Keratinocyte (primary cell): ENCODE data around the gene DGKI.

Source experiments
- EZH2 ChIP-seq: IDR thresholded peaks from one replicate; pipeline ENCODE4 v1.6.1; 2012; ENCODE audit warnings: inconsistent platforms, mild to moderate bottlenecking, low read length, moderate library complexity
- TF ChIP-seq, protein P1 (sequence below), 3 experiments: IDR thresholded peaks in 1 of 3; conservative IDR thresholded peaks in 1 of 3; optimal IDR thresholded peaks in 1 of 3; 2 replicates in 2 of 3; 3 replicates in 1 of 3; pipeline versions ENCODE3 to v1.5.1; 2011; ENCODE audit warnings: low read length in 3 of 3, mild to moderate bottlenecking in 3 of 3, moderate library complexity in 2 of 3, control low read depth in 1 of 3, inconsistent platforms in 1 of 3; ENCODE audit not compliant: insufficient read depth in 2 of 3; ENCODE audit errors: extremely low read depth in 1 of 3

DNA sequence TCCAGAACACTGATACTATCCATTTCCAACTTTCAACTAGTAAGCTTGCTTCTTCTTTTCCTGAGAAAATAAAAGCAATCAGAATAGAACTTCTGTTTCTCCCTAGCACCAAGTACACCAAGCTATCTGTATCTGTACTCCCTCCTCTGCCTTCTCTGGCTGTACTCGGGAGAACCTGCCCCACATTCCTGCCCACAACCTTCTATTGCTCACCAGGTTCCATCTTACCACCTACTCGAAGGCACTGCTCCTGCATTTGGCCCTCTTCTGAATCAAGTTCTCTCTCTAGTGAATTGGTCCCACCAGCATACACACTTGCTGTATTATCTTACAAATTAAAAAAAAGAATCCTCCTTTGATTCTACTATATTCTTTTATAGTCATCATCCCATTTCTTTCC is 333.7 kb downstream of the DGKI start:
- TF ChIP-seq, protein P1, sequence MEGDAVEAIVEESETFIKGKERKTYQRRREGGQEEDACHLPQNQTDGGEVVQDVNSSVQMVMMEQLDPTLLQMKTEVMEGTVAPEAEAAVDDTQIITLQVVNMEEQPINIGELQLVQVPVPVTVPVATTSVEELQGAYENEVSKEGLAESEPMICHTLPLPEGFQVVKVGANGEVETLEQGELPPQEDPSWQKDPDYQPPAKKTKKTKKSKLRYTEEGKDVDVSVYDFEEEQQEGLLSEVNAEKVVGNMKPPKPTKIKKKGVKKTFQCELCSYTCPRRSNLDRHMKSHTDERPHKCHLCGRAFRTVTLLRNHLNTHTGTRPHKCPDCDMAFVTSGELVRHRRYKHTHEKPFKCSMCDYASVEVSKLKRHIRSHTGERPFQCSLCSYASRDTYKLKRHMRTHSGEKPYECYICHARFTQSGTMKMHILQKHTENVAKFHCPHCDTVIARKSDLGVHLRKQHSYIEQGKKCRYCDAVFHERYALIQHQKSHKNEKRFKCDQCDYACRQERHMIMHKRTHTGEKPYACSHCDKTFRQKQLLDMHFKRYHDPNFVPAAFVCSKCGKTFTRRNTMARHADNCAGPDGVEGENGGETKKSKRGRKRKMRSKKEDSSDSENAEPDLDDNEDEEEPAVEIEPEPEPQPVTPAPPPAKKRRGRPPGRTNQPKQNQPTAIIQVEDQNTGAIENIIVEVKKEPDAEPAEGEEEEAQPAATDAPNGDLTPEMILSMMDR (optimal IDR thresholded peaks at IDR 0.05 in 1 of 3, IDR thresholded peaks at IDR 0.05 in 1 of 3, conservative IDR thresholded peaks at IDR 0.05 in 1 of 3; ENCODE audit: extremely low read depth in 1 of 3, insufficient read depth in 2 of 3, low read length in 3 of 3) = no peak
- no peak for TF ChIP-seq EZH2
